GM19043 (cell line): Measurements from ENCODE around the gene ADAMTS1.

Experiments used
- ATAC-seq: cut with Tn5 transposase; IDR thresholded peaks from one replicate; pipeline ENCODE4 v1.9.1; 2021; ENCODE audit warnings: low read depth; ENCODE audit not compliant: unreplicated experiment

ADAMTS1 gene

DNA sequence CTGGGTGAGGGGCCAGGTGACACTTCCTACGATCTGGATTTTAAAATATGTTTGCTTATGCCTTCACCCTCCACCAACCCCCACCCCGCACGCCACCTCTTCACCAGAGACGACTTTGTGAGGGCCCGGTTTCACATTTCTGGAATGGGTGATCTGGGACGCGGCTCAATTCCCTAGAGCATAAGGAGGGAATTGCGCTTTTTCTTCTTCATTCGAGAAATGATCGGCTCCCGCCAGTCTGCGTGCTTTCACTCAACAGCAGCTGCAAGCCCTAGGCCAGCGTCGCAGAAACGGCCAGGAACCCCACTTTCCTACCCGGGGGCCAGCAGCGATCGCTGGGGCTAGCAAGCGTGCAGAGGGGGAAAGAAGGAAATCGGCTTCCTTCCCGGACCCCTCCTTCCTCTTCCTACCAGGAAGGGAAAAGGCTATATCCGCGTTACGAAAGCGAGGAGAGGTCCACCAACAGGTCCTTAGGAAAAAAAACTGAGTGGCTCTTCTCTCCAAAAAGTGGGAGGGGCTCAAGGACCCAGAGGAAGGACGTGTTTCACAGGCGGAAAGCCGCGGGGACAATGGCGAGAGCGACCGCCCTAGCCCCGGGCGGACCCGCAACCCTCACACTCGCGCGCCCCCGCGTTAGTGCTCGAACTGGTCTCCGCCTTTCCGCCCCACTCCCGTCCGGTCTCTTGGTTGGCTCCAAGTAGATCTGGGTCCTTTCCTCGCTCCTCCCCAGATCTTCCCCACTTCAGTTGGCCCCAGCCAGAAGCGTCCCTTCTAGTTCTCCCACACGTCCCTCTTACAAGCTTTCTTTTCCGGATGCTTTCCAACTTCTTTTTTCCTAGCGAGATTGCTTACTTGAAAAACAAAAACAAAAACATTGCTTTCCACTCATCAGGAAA lies 1.1 kb upstream of the ADAMTS1 start:
- ATAC-seq: no peak

DNA sequence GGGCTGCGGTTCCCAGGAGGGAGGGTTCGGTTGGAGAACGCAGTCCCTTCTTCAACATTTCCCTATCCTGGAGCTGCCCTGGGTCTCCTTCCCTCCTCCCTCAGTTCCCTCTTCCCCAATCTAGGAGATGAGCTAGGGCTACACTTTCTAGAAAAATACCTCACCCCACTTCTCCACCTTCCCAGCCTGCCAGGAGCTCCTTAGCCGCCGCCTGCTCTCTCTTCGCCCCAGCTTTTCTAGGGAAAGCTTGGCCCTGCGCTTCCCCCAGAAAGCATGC lies 488 bp upstream of the ADAMTS1 start:
- ATAC-seq: no peak

DNA sequence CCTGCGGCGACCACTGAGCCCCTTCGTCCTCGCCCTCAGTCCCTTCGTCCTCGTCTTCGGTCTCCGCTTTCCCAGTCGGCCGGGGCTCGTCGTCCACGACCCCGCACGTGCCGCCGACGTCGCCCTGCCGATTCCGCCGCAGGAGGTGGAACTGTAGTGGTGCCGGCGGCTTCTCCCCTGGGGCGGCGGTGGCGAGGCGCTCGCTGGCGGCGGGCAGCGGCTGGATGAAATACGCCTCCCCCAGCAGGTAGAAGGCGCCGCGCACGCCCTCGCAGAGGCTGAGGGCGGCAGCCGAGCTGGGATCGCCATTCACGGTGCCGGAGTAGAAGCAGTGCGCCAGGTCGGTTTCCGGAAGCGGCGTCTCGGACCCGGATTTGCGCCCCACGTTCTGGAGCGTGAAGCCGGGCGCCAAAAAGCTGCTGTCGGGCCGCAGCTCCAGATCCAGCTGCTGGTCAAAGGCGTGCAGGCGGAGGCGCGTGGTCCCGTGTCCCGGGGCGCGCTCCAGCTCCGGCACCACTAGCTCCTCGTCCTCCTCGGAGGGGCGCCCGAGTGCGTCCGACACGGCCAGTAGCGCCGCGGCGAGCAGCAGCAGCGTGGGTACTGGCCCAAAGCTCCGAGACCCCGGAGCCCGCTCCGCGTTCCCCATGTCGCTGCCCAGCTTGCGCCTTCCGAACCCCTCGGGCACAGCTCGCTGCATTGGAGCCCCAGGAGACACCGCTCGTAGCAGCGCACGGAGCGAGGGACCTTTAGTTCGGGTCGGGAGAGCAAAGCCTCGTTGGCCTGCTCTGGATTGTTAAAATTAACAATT lies 747 bp downstream of the ADAMTS1 start:
- no peak for ATAC-seq

DNA sequence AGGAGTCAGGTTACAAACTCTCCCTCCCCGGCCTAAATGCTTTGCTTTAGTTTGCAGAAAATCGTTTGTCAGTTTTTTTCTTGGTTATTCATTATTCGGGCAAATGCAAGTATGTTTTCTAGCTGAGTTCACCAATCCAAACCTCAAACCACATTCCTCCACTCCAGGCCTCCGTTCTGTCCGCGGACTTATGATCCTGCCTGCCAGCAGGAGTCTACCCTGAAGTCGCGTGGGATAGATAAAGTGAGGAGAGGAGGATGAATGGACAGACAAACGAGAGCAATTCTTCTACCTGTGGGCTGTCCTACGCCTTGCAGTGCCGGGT lies 1.3 kb downstream of the ADAMTS1 start:
- no peak for ATAC-seq

DNA sequence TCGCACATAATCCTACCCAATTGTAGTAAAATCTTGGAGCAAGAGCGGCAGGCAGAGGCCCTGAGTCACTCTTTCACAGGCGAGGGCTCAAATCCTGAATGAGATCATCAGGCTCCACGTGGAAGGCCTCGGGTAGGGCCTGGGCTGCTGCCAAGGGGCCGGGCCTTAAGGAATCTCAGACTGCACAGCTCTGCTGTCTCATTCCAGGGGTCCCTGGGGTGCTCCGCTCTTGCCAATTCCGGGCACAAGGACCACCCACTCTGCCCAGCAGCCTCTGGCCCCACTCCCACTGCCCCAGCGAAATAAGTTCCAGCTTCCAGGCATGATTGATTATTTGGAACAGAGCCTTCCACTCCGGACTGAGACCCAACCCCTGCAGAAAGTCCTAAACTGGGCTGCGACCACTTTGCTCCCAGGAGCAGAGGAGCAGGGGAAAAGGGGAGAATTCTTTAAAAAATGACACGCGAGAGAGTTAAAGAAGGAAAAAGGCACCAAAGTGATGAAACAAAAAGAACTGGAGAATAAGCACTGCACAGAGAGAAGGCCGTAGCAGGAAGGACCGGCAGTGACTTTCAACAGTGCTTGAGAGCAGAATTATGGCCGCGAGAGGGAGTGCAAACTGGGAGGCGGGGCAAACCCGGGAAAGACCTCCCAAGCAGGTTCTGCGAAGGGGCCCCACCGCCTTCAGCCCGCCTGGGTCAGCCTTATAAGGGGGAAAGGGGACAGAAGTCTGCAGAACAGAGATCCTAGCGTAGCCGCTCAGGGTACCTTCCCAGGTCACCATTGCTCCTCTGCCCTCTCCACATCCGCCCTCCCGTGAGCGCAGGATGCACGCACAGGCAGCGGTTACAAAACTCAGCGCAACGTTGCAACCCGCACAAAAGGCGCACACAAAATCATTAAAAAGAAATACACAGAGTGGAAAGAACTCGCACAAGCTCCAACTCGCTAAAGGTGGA lies 2.0 kb downstream of the ADAMTS1 start:
- no peak for ATAC-seq

DNA sequence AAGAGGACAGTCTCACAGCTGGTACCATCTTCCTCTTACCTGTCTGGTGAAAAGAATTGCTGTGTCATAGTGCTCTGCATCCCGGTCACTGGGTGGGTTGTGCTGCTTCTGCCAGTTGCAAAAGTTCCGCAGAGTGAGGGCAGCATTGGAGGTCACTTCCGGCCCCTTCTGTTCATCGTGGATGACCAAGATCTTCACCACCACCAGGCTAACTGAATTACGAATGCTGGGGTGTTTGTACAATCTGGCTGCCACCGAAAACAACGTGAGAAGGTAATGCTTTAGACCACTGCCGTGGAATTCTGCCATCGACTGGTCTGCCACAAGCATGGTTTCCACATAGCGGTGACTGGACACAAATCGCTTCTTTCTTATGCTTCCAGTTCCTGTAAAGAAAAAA lies 2.9 kb downstream of the ADAMTS1 start:
- no peak for ATAC-seq

DNA sequence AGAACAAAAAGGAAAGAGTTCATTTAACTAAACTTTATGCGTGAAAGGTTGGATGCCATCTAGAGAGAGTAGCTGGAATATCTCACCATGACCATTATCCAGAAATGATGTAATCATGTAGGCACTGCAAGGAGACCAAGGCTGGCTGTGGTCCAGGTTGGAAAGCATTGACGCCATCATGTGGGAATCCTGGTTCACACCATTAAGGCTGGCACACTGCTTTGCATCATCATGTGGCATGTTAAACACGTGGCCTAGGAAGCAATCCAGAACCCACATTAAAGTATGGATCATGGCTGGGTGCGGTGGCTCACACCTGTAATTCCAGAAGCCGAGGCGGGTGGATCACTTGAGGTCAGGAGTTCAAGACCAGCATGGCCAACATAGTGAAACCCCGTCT lies 4.3 kb downstream of the ADAMTS1 start:
- no peak for ATAC-seq

DNA sequence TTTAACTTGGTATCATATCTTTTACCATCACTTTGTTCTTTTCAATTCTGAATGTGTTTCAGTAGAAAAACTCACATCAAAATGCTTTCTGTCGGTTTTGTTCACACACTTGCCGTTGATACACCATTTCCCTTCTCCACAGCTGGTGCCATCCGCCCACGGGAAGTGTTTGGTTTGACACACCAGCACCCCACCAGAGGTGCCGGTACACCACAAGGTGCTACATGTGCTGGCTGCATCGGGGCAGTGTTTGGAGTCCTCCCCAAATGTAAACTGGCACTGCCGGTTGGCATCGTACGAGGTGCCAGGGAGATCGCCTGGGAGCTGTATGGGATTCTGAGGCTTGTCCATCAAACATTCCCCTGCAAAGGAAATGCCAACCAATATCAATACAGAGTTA lies 5.0 kb downstream of the ADAMTS1 start:
- ATAC-seq: no peak

DNA sequence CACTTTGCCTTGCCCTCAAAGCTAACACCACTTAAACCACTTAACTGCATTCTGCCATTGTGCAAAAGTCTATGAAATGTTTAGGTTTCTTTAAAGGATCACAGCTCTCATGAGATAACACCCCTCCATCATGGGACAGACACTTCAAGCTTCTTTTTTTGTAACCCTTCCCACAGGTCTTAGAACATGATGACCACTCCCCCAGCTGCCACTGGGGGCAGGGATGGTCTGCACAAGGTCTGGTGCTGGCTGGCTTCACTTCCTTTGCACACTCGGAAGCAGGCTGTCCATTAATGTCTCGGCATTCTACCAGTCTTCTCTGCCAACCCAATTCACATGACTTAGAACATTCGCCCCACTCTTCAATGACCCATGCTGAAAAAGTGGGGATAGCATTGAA lies 7.7 kb downstream of the ADAMTS1 start:
- ATAC-seq: no peak

DNA sequence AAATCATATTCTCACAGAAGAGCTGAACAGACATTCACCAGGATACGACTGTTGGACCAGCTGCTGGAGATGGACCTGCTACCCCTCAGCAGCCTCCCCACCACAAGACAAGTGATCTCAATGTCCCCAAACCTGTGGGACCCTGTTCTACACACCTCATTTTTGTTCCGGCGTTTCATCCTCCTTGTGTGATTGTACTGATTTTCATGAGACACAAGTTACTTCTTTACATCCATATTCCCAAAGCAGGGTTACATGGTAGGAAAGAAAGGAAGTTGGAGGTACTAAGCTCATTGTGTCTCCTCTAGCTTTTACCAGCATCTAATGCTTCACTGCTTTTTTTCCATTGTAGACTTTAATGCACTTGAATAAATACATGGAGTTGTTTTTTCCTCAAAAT lies 8.7 kb downstream of the ADAMTS1 start:
- no peak for ATAC-seq

DNA sequence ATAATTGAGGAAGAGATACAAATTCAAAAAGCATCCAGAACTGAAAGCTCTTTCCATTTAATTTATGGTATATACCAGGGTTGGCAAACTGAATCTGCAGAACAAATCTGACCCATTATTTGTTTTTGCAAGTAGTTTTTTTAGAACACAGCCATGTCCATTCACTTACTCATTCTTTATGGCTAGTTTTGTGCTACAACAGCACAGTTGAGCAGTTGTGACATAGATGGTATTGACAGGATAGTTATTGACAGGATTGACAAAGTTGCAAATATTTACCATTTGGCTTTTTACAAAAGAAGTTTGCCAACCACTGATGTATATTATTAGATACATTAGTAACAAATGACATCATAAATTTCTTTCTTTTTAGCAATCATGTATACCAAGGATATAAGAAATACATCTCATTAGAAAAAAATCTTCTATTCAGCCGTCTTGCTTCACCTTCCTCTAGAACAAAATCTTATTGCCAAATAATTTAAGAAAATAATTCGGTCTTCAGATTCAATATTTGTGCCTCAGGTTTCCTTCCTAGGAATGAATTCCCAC lies 9.4 kb downstream of the ADAMTS1 start:
- no peak for ATAC-seq

DNA sequence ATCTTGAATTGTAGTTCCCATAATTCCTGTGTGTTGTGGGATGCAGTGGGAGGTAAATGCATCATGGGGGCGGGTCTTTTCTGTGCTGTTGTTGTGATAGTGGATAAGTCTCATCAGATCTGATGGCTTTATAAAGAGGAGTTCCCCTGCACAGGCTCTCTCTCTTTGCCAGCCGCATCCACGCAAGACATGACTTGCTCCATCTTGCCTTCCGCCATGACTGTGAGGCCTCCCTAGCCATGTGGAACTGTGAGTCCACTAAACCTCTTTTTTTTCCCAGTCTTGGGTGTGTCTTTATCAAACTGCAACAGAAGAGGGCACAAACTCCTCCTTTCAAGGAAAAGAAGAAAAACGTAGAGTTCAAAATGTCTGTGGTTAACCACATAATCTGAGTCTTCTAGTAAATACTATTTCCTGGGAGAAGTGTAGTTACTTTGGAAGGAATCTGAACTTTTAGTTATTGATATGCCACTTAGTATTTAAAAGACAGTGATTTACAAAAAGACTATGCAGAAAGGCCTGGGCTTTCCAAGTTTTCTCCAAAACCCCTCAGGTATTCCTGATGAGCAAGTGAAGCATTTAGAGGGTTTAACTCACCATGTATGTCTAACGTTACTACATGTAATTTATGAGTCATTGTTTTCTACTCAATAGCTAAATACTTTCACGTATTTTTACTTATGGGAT lies 10.0 kb downstream of the ADAMTS1 start:
- no peak for ATAC-seq

DNA sequence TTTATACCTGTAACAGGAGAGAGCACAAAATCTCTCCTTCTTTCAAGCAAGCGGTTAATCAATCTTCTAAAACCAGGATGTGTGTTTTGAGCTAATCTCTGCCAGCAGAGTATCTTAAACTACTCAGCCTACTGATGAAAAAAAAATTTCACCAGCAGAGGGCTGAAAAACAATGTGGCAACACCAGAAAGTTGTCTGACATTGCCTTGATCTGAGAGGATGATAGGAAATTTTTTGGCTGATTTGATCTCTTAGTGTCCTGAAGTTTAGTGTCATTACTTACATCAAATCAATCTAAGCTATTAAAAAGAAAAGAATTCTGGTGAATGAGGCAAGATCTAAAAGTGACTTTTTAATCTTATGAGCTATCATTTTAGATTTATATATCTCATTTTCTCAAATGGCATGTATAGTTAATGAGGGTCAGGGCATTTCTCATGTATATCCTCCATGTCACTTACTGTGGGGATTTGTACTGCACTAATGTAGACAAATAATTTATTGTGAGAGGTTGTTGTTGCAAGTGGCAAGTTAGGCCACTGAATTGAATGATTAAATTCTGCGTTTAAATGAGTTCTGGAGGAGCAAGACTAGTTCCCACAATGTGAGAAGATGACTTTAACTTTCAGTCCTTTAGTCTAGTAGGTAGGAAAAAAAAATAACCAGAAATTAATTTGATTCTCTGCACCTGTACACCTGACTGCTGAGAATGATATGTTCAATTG lies 10.9 kb downstream of the ADAMTS1 start:
- ATAC-seq: no peak

DNA sequence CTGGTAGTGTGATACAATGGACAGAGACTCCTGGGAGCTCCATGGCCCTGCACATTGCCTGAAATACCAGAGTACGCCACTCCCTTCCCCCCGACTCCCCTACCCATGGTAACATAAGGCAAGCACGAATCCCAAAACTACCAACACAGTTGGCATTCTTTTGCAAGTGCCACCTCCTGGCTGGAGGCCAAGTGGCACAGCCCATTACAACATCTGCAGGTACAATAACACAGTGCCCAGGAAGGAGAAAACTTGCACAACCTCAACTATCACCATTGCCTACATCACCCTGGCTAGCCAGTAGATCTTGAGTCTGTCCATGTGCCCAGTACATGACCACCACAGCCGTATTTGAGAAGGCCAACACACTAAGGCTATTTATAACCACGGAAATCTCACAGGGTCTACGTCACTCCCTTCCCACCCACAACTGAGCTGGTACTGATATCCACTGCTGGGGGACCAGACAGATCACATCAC lies 11.7 kb downstream of the ADAMTS1 start:
- no peak for ATAC-seq

DNA sequence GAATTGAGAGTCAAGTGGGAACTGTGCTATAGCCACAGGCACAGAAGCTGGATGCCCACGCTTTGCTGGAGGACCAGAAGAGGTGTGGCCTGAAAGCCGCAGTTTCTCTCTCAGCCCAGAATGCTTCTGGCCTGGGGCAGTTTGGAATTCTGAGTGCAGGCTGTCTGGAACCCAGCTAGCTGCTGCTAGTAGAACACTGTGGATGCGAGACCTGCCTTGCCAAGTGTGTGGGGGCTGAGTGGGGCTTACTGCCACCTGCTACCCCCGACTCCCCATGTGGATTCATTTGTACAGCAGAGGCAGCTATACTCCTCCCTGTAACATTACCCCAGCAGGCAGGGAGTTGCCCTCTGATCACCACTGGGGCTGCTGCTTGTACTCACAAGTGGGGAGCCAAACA lies 12.2 kb downstream of the ADAMTS1 start:
- ATAC-seq: no peak

DNA sequence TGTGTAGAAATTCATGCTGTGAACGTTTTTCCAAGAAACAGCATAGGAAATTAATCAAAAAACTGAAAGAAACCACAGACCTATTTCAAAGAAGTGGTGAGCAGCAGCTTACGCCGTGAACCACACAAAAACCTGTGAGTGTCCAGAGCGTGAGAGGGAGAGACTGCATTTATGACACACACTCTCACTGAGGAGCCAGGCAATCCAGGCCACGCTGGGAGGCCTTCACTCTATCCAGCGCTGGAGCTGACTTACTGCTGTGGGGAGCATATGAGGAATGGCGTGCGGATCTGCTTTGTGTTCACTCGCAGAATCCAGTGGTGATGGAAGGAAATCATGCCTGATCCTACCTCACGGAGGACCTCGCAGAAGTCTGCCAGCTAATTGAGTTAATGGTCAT lies 12.7 kb downstream of the ADAMTS1 start:
- no peak for ATAC-seq

DNA sequence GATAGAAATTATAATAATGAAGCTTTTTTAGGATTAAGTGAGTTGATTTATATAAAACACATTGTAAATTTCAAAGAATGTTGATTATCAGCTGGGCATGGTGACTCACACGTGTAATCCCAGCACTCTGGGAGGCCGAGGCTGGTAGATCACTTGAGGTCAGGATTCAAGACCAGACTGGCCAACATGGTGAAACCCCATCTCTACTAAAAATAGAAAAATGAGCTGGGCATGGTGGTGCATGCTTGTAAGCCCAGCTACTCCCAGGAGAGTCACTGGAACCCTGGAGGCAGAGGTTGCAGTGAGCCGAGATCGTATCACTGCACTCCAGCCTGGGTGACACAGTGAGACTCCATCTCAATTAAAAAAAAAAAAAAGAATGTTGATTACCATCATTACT lies 18.4 kb downstream of the ADAMTS1 start:
- ATAC-seq: no peak

DNA sequence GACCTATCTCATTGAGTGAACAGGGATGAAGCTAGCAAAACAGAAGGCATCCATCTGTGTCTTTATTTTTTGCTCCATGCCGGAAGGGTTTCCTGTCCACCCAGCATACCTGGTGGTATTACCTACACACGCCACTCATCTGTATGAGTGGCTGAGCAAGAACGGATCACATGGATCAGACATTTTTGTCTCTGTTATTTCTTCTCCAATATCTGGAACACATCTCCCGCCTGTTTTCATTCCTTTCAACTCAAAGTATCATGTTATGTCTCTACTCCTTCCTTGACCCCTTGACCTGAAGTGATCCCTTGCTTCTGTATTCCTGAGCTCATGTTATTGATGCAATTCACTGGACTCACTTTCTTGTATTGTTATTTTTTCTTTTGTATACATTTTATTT lies 24.7 kb downstream of the ADAMTS1 start:
- ATAC-seq: no peak

DNA sequence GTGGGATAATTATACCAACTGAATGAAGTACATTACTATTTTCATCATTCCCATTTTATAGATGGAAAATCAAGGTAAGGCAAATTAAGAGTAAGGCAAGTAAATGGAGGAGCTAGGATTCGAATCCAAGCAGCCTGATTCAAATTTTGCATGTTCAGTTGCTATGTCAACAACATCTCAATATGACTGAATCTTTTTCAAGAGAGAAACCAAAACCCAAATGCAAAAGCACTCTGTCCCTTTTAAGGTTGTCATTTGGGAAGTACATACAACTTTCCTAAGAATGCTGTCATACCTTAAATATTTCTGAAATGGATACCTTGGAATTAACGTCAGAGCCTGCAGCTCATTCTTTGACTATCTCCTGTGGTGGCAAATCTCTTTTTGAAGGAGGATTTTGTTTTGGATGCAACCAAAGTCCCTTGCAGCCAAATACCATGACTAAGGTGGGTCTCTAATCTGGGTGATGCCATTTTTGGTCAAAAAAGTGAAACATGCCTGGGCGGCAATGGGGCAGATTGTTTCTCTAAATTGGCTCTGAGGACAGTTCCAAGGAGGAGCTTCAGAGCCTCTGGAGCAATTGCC lies 25.4 kb downstream of the ADAMTS1 start:
- ATAC-seq: no peak
